Fibroblast of pulmonary artery (primary cell): ENCODE measurements around the gene TMEM244.
"Not testable (repeated sequence)": the region's sequence is repeated elsewhere in the genome, so short reads cannot be mapped to it uniquely, and the experiment has no call there.

Experiments used
- DNase-seq: peaks from one replicate; pipeline ENCODE4 v3.0.0-alpha.2; 2010; ENCODE audit warnings: low read depth
- H3K4me3 ChIP-seq: replicated peaks from 2 replicates; pipeline ENCODE4 v1.5.1; 2011; ENCODE audit warnings: low read depth, mild to moderate bottlenecking, control low read depth, low read length, moderate library complexity
- CTCF ChIP-seq: IDR thresholded peaks from 2 replicates; pipeline ENCODE4 v1.5.1; 2011; ENCODE audit warnings: mild to moderate bottlenecking, control low read depth, low read length, inconsistent platforms; ENCODE audit errors: missing control alignments

Gene TMEM244

GRCh38 chr6:129884211-129884610 lies 23.1 kb upstream of the TMEM244 start:
- TF ChIP-seq CTCF, result no peak
- H3K4me3 ChIP-seq, result no peak overlapping the region
- no peak for DNase-seq

- no peak for TF ChIP-seq CTCF
- no peak for DNase-seq
- H3K4me3 ChIP-seq, result no peak overlapping the region
These were observed 21.5 kb upstream of the TMEM244 start for GRCh38 chr6:129882510-129883023.

- not testable (repeated sequence) for H3K4me3 ChIP-seq, DNase-seq
These were observed 16.8 kb upstream of the TMEM244 start for GRCh38 chr6:129877894-129878293.

GRCh38 chr6:129875610-129876520 lies 14.8 kb upstream of the TMEM244 start:
- H3K4me3 ChIP-seq, result no peak overlapping the region
- no peak for DNase-seq
- TF ChIP-seq CTCF, result no peak

- H3K4me3 ChIP-seq, result no peak overlapping the region
- no peak for TF ChIP-seq CTCF
- DNase-seq, result no peak
These were observed 13.7 kb upstream of the TMEM244 start for GRCh38 chr6:129874837-129875236.

GRCh38 chr6:129872586-129872985 lies 11.5 kb upstream of the TMEM244 start:
- TF ChIP-seq CTCF, result no peak
- DNase-seq, result no peak
- H3K4me3 ChIP-seq, result no peak overlapping the region

- no peak for DNase-seq
- H3K4me3 ChIP-seq, result no peak overlapping the region
- TF ChIP-seq CTCF, result no peak
These were observed 10.1 kb upstream of the TMEM244 start for GRCh38 chr6:129871221-129871620.
